ENCODE measurements around the gene APMAP. TPM values are rescaled to one million over a fixed set of nuclear protein-coding genes. Genes with fewer than 3 reads are reported as not detected.

APMAP gene
- total and polyA plus RNA-seq, 2 of the 13 experiments (the other 11 are each of a cell fraction or from before 2014, with no cell fraction given), result 168 to 214 TPM

- 0 out of 2 replicates have a peak, but pooled peaks have one; percentile 33 for TF ChIP-seq ZNF646 (CRISPR knock-in tag; IDR thresholded peaks at IDR 0.05)
- peak; percentile 97; the same call in 1 of the 2 replicates for TF ChIP-seq ZNF350 (CRISPR knock-in tag; IDR thresholded peaks at IDR 0.05; ENCODE audit: borderline replicate concordance, low read depth)
- TF ChIP-seq FLYWCH1 (CRISPR knock-in tag; IDR thresholded peaks at IDR 0.05), result no peak
- TF ChIP-seq ZFP91 (CRISPR knock-in tag; IDR thresholded peaks at IDR 0.05; ENCODE audit: borderline replicate concordance), result peak; percentile 95
- TF ChIP-seq SP2 (CRISPR knock-in tag; IDR thresholded peaks at IDR 0.05), result peak; percentile 94
- no peak for TF ChIP-seq LCORL (IDR thresholded peaks at IDR 0.05)
- peak; percentile 93 for TF ChIP-seq LCORL (CRISPR knock-in tag; IDR thresholded peaks at IDR 0.05)
- TF ChIP-seq MAFK (conservative IDR thresholded peaks at IDR 0.05 in 1 of 2, IDR thresholded peaks at IDR 0.05 in 1 of 2; ENCODE audit: low read length in 2 of 2), result no peak
- TF ChIP-seq HES4 (CRISPR knock-in tag; IDR thresholded peaks at IDR 0.05; ENCODE audit: borderline replicate concordance), result no peak; the same call in 1 of the 2 replicates
- TF ChIP-seq HBP1 (CRISPR knock-in tag; IDR thresholded peaks at IDR 0.05; ENCODE audit: low read depth), result peak; percentile 88
- TF ChIP-seq ZBTB1 (CRISPR knock-in tag; IDR thresholded peaks at IDR 0.05; ENCODE audit: borderline replicate concordance), result 0 out of 2 replicates have a peak, but pooled peaks have one; percentile 1
- peak; percentile 92 for TF ChIP-seq MEF2D (CRISPR knock-in tag; IDR thresholded peaks at IDR 0.05)
- TF ChIP-seq CAMTA2 (CRISPR knock-in tag; IDR thresholded peaks at IDR 0.05; ENCODE audit: borderline replicate concordance), result peak; percentile 95
- TF ChIP-seq ARID2 (CRISPR knock-in tag; IDR thresholded peaks at IDR 0.05; ENCODE audit: borderline replicate concordance), result 0 out of 2 replicates have a peak, but pooled peaks have one; percentile 54
- peak; percentile 68; the same call in 1 of the 2 replicates for TF ChIP-seq TERF1 (CRISPR knock-in tag; IDR thresholded peaks at IDR 0.05)
- peak; percentile 99 for TF ChIP-seq ZGPAT (CRISPR knock-in tag; IDR thresholded peaks at IDR 0.05)
Observed at GRCh38 chr20:24992487-24993205, at the start of gene APMAP (continued).

All from HepG2 (cell line).